ENCODE data around the gene TCERG1L. TPM values are rescaled to one million over a fixed set of nuclear protein-coding genes. Genes with fewer than 3 reads are reported as not detected.
"Not testable (repeated sequence)": the region's sequence is repeated elsewhere in the genome, so short reads cannot be mapped to it uniquely, and the experiment has no call there.

The TCERG1L gene
- total and polyA plus RNA-seq, 3 experiments from 2014 or later, result 0.07 to 0.93 (median 0.68) TPM

DNA sequence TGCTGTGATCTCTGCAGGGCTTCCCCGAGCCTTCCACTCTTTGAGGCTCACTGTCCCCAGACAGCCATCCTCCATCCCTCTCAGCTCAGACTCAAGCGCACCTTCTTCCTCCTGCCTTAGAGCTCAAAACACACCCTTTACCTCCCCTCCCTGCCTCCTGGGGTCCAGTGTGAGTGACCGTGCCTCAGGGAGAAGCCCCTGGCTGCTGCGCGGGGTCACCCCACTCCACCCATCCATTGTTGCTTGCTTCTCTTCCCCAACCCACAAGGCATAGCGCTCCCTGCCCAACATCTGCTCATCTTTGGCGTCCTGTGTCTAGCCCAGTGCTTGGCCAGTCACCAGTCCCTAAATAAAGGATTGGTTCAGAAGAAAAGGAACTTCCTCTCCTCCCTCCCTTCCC is 170.3 kb downstream of the TCERG1L start:
- no peak for DNase-seq
- Mint-ChIP-seq H3K36me3 (no peaks in the 10 kb centered on the region), H3K27me3 (no peaks in the 10 kb centered on the region), H3K27ac (no peak overlapping the region), H3K9me3 (peaks cover 0 to 8% (median 0%) of the 10 kb centered on the region in 5 donors), H3K4me3 (no peak overlapping the region), H3K4me1 (no peaks in the 10 kb centered on the region)
- Histone ChIP-seq H3K4me3 (ENCODE audit: low read length) (no peak overlapping the region), H3K36me3 (ENCODE audit: insufficient read depth, low read length) (no peaks in the 10 kb centered on the region), H3K9me3 (ENCODE audit: low read length) (no peaks in the 10 kb centered on the region), H3K27me3 (ENCODE audit: insufficient read depth, low read length, poor library complexity, severe bottlenecking) (no peaks in the 10 kb centered on the region), H3K4me1 (ENCODE audit: insufficient read depth, low read length) (no peaks in the 10 kb centered on the region), H3K27ac (ENCODE audit: low read depth, low read length) (no peak overlapping the region)
- POLR2A ChIA-PET, result no interaction called here
- CTCF ChIA-PET, result no interaction called here

DNA sequence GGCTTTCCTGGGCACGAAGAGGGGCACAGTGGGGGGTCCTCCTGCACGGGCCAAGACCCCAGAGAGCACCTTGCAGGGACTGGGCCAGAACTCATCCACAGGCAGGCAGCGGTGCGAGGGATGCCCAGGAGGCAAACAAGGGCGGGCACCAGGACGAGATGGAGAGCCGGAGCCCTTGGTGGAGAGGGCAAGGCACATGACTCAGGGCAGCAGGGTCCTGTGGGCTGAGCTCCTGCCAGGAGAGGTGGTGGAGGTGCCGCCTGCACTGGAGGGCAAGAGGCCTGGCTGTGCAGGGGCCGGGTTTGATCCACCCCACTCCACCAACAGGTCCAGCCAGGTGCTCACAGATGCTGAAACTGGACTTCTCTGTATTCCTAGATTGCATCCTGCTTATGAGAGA is 170.9 kb downstream of the TCERG1L start:
- Histone ChIP-seq H3K36me3 (ENCODE audit: insufficient read depth, low read length) (no peaks in the 10 kb centered on the region), H3K27me3 (ENCODE audit: insufficient read depth, low read length, poor library complexity, severe bottlenecking) (no peaks in the 10 kb centered on the region), H3K27ac (ENCODE audit: low read depth, low read length) (no peak overlapping the region), H3K4me3 (ENCODE audit: low read length) (no peak overlapping the region), H3K4me1 (ENCODE audit: insufficient read depth, low read length) (no peaks in the 10 kb centered on the region), H3K9me3 (ENCODE audit: low read length) (no peaks in the 10 kb centered on the region)
- CTCF ChIA-PET, result no interaction called here
- H3K36me3 Mint-ChIP-seq, result no peaks in the 10 kb centered on the region
- H3K4me3 Mint-ChIP-seq, result no peak overlapping the region
- POLR2A ChIA-PET, result no interaction called here
- H3K27me3 Mint-ChIP-seq, result no peaks in the 10 kb centered on the region
- no peaks in the 10 kb centered on the region for H3K4me1 Mint-ChIP-seq
- H3K9me3 Mint-ChIP-seq, result peaks cover 0 to 8% (median 0%) of the 10 kb centered on the region in 5 donors
- H3K27ac Mint-ChIP-seq, result no peak overlapping the region
- DNase-seq, result peak in 1 of 5 donors; percentile 39

DNA sequence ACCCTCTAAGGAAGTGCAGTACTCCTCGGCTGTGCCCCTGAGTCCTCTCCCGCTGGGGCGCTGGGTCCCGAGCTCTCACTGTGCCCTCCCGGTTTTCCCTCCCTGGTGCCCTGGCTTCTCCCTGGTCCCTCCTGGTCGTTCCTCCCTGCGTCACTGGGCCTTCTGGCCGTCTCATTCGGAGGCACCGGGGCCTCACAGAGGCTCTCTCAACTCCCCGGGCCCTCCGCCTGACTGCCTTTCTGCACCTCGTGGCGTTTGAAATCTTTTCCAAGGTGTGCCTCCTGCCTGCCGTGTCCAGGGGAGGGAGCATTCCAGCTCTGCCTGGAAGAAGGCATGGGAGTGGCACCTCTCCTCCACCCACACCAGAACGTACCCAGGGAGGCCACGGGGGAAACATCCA is 174.3 kb downstream of the TCERG1L start:
- H3K9me3 ChIP-seq (ENCODE audit: low read length), result no peaks in the 10 kb centered on the region
- H3K4me3 Mint-ChIP-seq, result no peak overlapping the region

DNA sequence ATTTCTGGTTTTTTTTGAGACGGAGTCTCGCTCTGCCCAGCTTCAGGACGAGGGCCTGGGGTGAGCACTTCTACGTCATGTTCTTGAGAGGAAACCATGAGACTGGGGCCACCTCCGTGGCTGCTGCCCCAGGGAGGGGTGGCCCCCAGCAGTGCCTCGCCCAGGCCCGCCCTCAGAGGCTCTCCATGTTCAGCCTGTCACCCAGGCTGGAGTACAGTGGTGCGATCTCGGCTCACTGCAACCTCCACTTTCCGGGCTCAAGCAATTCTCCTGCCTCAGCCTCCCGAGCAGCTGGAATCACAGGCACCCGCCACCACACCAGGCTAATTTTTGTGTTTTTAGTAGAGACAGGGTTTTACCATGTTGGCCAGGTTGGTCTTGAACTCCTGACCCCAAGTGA is 175.2 kb downstream of the TCERG1L start:
- not testable (repeated sequence) for H3K4me3 Mint-ChIP-seq

More for the DNA sequence above, 174.3 kb downstream of the TCERG1L start:
- no peak overlapping the region for H3K27ac ChIP-seq (ENCODE audit: low read depth, low read length)
- H3K4me3 ChIP-seq (ENCODE audit: low read length), result no peak overlapping the region
- no peak overlapping the region for H3K27ac Mint-ChIP-seq
- no peaks in the 10 kb centered on the region for H3K36me3 ChIP-seq (ENCODE audit: insufficient read depth, low read length)
- no peaks in the 10 kb centered on the region for H3K36me3 Mint-ChIP-seq
- peaks cover 0 to 5% (median 0%) of the 10 kb centered on the region in 5 donors for H3K9me3 Mint-ChIP-seq
- H3K4me1 Mint-ChIP-seq, result no peaks in the 10 kb centered on the region
- peak in 1 of 5 donors; percentile 36 for DNase-seq
- no peaks in the 10 kb centered on the region for H3K4me1 ChIP-seq (ENCODE audit: insufficient read depth, low read length)
- ChIA-PET POLR2A (no interaction called here), CTCF (no interaction called here)
- H3K27me3 Mint-ChIP-seq, result no peaks in the 10 kb centered on the region
- no peaks in the 10 kb centered on the region for H3K27me3 ChIP-seq (ENCODE audit: insufficient read depth, low read length, poor library complexity, severe bottlenecking)

DNA sequence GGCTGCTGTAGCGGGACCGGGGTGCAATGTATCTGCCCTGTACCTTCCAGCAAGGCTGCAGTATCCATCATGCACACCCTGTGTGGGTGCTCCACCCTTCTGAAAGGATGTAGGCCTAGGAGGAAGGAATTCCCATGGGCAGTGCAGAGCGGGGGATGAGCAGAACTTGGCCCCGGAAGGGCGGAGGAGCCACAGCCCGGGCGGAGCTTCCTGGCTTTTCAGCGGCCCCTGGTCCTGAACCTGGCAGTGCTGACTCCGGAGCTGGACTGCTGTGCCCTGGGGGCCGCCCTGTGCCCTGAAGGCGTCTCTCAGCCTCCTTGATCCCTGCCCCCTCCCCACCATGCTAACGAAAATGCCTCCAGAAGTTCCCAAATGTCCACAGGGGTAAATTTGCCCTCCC is 175.8 kb downstream of the TCERG1L start:
- CTCF ChIA-PET, result no interaction called here
- Histone ChIP-seq H3K4me3 (ENCODE audit: low read length) (no peak overlapping the region), H3K36me3 (ENCODE audit: insufficient read depth, low read length) (no peaks in the 10 kb centered on the region), H3K9me3 (ENCODE audit: low read length) (no peaks in the 10 kb centered on the region), H3K27ac (ENCODE audit: low read depth, low read length) (no peak overlapping the region), H3K27me3 (ENCODE audit: insufficient read depth, low read length, poor library complexity, severe bottlenecking) (no peaks in the 10 kb centered on the region), H3K4me1 (ENCODE audit: insufficient read depth, low read length) (no peaks in the 10 kb centered on the region)
- peaks cover 0 to 3% (median 0%) of the 10 kb centered on the region in 5 donors for H3K9me3 Mint-ChIP-seq
- no peaks in the 10 kb centered on the region for H3K36me3 Mint-ChIP-seq
- H3K27me3 Mint-ChIP-seq, result no peaks in the 10 kb centered on the region
- peak in 1 of 5 donors; percentile 2 for DNase-seq
- no peak overlapping the region for H3K27ac Mint-ChIP-seq
- H3K4me1 Mint-ChIP-seq, result no peaks in the 10 kb centered on the region
- H3K4me3 Mint-ChIP-seq, result no peak overlapping the region
- POLR2A ChIA-PET, result no interaction called here

More for the DNA sequence above, 175.2 kb downstream of the TCERG1L start:
- H3K9me3 Mint-ChIP-seq; H3K4me1 Mint-ChIP-seq; H3K4me1 ChIP-seq (ENCODE audit: insufficient read depth, low read length); H3K36me3 Mint-ChIP-seq; H3K4me3 ChIP-seq (ENCODE audit: low read length); H3K36me3 ChIP-seq (ENCODE audit: insufficient read depth, low read length); H3K27me3 ChIP-seq (ENCODE audit: insufficient read depth, low read length, poor library complexity, severe bottlenecking); POLR2A ChIA-PET; H3K27ac ChIP-seq (ENCODE audit: low read depth, low read length); H3K27ac Mint-ChIP-seq; CTCF ChIA-PET; H3K27me3 Mint-ChIP-seq; H3K9me3 ChIP-seq (ENCODE audit: low read length): not testable (repeated sequence)
- peak in 1 of 5 donors; percentile 28 for DNase-seq

DNA sequence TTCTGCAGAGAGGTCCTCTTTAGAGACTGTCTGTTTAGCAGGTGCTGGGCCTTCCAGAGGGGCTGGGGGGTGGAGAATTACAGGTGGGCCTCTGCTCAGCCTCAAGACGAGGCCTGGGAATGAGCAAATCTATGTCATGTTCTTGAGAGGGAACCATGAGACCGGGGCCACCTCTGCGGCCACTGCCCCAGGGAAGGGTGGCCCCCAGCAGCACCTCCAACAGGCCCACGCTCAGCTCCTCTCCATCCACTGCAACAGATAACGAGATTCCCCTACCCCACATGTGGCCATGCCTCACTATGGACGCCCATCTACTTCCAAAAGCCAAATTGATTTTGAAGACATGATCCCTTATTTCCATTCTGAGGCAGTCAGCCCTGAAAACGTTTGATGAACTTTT is 176.9 kb downstream of the TCERG1L start:
- no peak overlapping the region for H3K27ac ChIP-seq (ENCODE audit: low read depth, low read length)
- DNase-seq, result peak in 1 of 5 donors; percentile 3
- POLR2A ChIA-PET, result no interaction called here
- no peaks in the 10 kb centered on the region for H3K27me3 ChIP-seq (ENCODE audit: insufficient read depth, low read length, poor library complexity, severe bottlenecking)
- Mint-ChIP-seq H3K9me3 (peaks cover 0 to 2% (median 0%) of the 10 kb centered on the region in 5 donors), H3K27me3 (no peaks in the 10 kb centered on the region), H3K36me3 (no peaks in the 10 kb centered on the region), H3K4me1 (no peaks in the 10 kb centered on the region), H3K27ac (no peak overlapping the region), H3K4me3 (no peak overlapping the region)
- H3K9me3 ChIP-seq (ENCODE audit: low read length), result no peaks in the 10 kb centered on the region
- CTCF ChIA-PET, result no interaction called here
- H3K4me3 ChIP-seq (ENCODE audit: low read length), result no peak overlapping the region
- H3K36me3 ChIP-seq (ENCODE audit: insufficient read depth, low read length), result no peaks in the 10 kb centered on the region
- H3K4me1 ChIP-seq (ENCODE audit: insufficient read depth, low read length), result no peaks in the 10 kb centered on the region

DNA sequence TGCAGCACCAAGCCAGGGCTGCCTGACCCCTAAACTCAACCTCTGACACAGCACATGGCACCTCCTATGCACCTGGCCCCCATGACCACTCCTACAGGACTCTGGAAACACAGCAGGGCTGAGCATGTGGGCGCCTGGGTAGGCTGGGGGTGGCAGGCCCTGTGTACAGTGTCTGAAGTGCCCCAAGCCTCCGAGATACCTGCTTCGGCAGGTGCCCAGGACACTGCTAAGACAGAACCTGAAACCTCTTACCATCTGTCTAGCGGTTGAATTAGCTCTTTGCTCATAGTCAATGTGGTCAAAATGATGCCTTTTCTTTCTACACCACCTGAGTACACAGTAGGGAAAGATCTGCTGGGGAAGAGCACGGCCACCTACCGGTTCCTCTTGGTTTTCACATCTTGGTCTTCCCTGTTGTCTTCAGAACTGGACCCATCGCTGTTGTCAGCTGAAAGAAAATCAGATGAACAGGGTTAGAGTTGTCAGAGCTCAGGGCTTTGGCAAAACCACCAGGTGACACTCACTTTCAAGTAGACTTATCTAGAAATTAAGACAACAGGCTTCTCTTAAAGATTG is 177.4 kb downstream of the TCERG1L start:
- peaks cover 0 to 2% (median 0%) of the 10 kb centered on the region in 5 donors for H3K9me3 Mint-ChIP-seq
- Histone ChIP-seq H3K9me3 (ENCODE audit: low read length) (no peaks in the 10 kb centered on the region), H3K36me3 (ENCODE audit: insufficient read depth, low read length) (no peaks in the 10 kb centered on the region), H3K27me3 (ENCODE audit: insufficient read depth, low read length, poor library complexity, severe bottlenecking) (no peaks in the 10 kb centered on the region), H3K4me3 (ENCODE audit: low read length) (no peak overlapping the region), H3K27ac (ENCODE audit: low read depth, low read length) (no peak overlapping the region), H3K4me1 (ENCODE audit: insufficient read depth, low read length) (no peaks in the 10 kb centered on the region)
- H3K27me3 Mint-ChIP-seq, result no peaks in the 10 kb centered on the region
- POLR2A ChIA-PET, result no interaction called here
- no peak overlapping the region for H3K4me3 Mint-ChIP-seq
- H3K4me1 Mint-ChIP-seq, result no peaks in the 10 kb centered on the region
- DNase-seq, result peak in 1 of 5 donors; percentile 1
- H3K27ac Mint-ChIP-seq, result no peak overlapping the region
- CTCF ChIA-PET, result no interaction called here
- H3K36me3 Mint-ChIP-seq, result no peaks in the 10 kb centered on the region

DNA sequence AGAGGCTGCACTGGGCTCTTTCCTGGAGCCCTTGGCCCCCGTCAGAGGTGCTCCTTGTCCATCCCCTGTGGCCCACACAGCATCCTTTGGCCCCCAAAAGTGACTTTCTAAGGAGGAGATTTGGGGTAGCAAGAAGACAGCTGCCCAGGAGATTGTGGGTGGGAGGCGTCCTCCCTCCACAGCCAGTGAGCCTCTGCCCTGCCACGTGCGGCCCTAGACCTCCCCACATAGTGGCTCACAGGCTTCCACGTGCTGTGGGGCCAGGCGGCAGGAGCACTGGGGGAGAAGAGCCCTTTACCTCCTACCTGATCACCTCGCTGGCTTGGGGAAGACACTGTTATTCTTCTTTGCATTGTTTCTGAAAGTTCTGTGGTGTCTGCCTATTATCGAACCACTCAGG is 178.8 kb downstream of the TCERG1L start:
- no peak for DNase-seq
- POLR2A ChIA-PET, result no interaction called here
- Histone ChIP-seq H3K4me1 (ENCODE audit: insufficient read depth, low read length) (no peaks in the 10 kb centered on the region), H3K4me3 (ENCODE audit: low read length) (no peak overlapping the region), H3K27ac (ENCODE audit: low read depth, low read length) (no peak overlapping the region), H3K9me3 (ENCODE audit: low read length) (no peaks in the 10 kb centered on the region), H3K36me3 (ENCODE audit: insufficient read depth, low read length) (no peaks in the 10 kb centered on the region), H3K27me3 (ENCODE audit: insufficient read depth, low read length, poor library complexity, severe bottlenecking) (no peaks in the 10 kb centered on the region)
- Mint-ChIP-seq H3K9me3 (peaks cover 0 to 2% (median 0%) of the 10 kb centered on the region in 5 donors), H3K27ac (no peak overlapping the region), H3K36me3 (no peaks in the 10 kb centered on the region), H3K4me3 (no peak overlapping the region), H3K27me3 (no peaks in the 10 kb centered on the region), H3K4me1 (no peaks in the 10 kb centered on the region)
- CTCF ChIA-PET, result no interaction called here
